NK-92 (cell line): ENCODE results near the gene QRFPR.
"Not testable (repeated sequence)": the region's sequence is repeated elsewhere in the genome, so short reads cannot be mapped to it uniquely, and the experiment has no call there.

ENCODE experiments used
- DNase-seq: peaks from one replicate; lab custom pipeline; 2025; ENCODE audit not compliant: unreplicated experiment; lab: John Stamatoyannopoulos, UW

QRFPR gene

GRCh38 chr4:121380776-121381462 lies at the start of gene QRFPR:
Gene QRFPR (minus strand): TSS chr4:121381018. CDS start chr4:121380647, 371 bp downstream.
- no peak for DNase-seq

- no peak for DNase-seq
Observed at GRCh38 chr4:121428721-121429120, 47.9 kb upstream of the QRFPR start.

- no peak for DNase-seq
Observed at GRCh38 chr4:121421594-121421993, 40.8 kb upstream of the QRFPR start.

DNA sequence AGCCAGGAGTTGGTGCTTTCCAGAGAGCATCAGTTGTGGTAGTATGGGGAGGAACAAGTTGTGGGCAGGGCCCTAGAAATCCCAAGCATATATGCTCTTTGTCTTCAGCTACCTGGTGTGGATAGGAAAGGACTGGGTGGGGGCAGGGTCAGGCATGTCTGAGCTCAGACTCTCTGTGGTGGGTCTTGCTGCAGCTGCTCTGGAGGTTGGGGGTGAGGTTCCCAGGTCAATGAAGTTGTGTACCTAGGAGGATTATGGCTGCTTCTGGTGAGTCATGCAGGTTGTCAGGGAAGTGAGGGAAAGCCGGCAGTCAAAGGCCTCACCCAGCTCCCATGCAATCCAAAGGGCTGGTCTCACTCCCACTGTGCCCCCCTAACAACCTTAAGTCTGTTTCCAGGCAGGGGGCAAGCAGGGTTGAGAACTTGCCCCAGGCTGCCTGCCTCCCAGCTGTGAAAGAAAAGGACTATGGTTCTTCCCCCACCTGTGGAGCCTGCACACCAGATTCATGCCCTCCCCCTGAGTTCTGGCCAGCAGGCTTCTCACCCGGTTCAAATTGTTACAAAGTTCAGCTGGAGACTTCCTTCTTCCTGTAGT lies 30.4 kb upstream of the QRFPR start:
- DNase-seq = no peak

- not testable (repeated sequence) for DNase-seq
Observed at GRCh38 chr4:121408567-121408966, 27.7 kb upstream of the QRFPR start.

- no peak for DNase-seq
Observed at GRCh38 chr4:121400632-121401031, 19.8 kb upstream of the QRFPR start.

- no peak for DNase-seq
Observed at GRCh38 chr4:121397941-121398601, 17.3 kb upstream of the QRFPR start.

GRCh38 chr4:121397434-121397833 lies 16.6 kb upstream of the QRFPR start:
- no peak for DNase-seq

GRCh38 chr4:121392426-121393086 lies 11.7 kb upstream of the QRFPR start:
- DNase-seq = no peak

- DNase-seq = no peak
Observed at GRCh38 chr4:121390335-121390734, 9.5 kb upstream of the QRFPR start.

DNA sequence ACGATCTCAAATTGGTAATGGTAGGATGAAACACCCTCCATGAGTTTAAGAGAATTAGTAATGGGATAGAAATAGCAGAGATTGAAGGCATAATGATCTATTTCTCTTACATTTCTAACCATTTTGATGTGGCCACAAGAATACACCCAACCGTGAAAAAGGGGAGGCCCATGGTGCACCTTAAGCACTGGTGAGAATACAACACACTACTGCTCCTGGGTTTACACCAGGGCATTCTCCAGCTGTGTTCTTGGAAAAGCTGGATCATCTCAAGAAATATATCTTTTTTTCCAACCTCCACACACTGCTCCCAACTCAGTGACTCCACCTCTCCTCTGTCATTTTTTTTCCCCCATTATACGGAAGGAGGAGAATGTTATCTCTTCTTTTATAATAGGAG lies 1.5 kb downstream of the QRFPR start:
- no peak for DNase-seq

DNA sequence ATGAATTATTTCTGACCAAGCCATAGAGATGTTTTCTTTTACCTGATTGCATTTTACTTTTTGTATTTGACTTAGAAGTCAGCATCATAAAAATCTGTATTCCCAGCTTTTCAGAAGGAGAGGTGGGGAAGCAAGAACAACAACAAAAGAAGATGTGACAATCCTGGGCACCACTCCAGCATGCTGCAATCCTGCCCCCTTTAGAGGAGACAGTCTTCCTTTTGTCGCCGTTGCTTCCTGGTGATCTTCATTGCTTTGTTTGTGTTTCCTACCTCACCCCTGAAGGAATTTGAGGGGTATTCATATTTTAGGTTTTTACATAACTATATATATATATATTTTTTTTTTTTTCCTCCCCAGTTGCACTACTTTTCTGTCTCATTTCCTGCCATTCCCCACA lies 3.7 kb downstream of the QRFPR start:
- no peak for DNase-seq

GRCh38 chr4:121376556-121376955 lies 4.3 kb downstream of the QRFPR start:
- no peak for DNase-seq

- DNase-seq = no peak
Observed at GRCh38 chr4:121376097-121376496, 4.7 kb downstream of the QRFPR start.

GRCh38 chr4:121375262-121375661 lies 5.6 kb downstream of the QRFPR start:
- DNase-seq = no peak

DNA sequence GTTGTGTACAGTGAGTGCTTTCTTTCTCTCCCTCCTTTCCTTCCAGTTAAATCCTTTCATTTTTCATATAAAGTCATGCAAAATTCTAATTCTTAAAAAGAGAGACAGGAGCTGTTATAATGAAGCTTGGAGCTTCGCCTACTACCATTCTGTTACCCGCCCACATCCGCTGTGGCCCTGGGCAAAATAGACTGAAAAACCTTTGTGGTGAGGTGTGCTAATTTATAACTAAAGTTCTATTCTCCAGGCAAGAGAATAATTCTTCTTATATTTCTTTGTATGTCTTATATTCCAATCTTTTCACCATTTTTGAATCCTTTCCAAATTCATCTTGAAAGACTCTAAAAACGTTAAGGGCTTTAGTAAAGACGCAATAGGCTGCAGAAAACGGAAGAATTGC lies 7.0 kb downstream of the QRFPR start:
- DNase-seq = no peak

GRCh38 chr4:121370729-121371325 lies 10.0 kb downstream of the QRFPR start:
- DNase-seq = no peak

DNA sequence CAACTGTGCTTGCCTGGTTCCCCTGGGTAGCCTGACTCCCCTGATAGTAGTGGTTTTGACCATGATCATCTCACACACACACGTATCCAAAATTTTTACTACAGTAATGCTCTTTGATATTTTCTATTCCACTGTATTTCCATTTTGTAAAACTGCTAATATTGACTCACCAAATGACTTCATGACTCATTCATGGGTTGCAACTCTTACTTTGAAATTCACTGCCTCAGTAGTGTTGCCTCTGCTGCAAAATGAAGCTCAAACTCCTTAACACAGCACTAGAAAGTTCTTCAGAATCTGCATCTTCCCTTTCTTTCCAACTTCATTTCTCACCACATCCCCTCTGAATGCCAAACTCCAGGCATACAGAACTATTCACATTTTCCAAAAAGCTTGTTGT lies 20.3 kb downstream of the QRFPR start:
- no peak for DNase-seq

DNA sequence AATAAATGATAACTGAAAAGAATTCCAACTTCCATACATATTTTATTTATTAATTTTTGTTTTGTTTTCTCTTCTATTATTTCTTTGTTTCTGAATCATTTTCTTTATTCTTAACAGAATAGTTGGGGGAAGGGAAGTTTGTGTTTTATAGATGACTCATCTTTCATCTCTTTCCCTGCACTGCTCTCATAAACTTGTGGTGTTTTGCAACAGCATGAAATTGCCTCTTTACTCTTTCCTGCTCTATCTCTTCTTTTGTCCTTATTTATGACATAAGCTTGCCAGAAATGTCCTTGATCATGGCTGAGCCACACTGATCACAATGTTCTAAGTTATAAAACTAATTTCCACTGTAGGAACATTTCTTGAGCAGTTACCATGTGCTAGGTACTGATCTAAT lies 22.3 kb downstream of the QRFPR start:
- DNase-seq = no peak

- DNase-seq = no peak
Observed at GRCh38 chr4:121353213-121353612, 27.6 kb downstream of the QRFPR start.

GRCh38 chr4:121344098-121344497 lies 36.7 kb downstream of the QRFPR start:
- DNase-seq = no peak
